ENCODE data around the gene GPANK1. TPM values are rescaled to one million over a fixed set of nuclear protein-coding genes. Genes with fewer than 3 reads are reported as not detected.
A peak's percentile ranks its signal among the peaks of the same experiment; 100 is the strongest.

The GPANK1 gene
- total RNA-seq, 1 donor from 2014 or later = 30.1 TPM

DNA sequence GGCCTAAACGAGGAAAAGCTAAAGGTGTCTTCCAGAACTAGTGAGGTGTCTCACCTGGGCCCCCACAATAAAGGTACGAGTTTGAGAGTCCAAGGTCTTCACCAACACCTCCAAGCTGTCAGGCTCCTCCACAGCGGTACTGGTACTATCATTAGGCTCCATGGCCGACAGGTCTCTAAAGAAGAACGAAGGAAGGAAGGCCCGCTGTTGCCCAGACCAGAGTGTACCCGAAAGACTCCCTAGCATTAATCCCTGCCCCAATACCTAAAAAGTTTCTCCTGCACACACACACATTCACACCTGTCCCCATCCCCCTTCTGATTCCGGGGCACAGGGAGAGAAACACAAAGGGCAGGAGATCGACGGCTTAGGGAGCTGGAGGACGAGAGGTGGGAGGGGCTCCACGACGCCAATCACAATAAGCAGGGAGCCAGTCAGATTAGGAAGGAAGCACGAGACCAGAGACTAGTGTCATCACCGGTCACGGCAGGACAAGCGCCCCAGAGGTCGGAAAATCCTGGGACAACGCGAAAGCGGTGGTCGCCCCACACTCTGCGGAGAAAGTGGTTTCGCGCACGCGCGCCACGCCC, 13.1 kb downstream of the GPANK1 start:
- Mint-ChIP-seq H3K4me1 (ENCODE audit: low read depth, unreplicated experiment) (peaks cover 15% of the 10 kb centered on the region), H3K27ac (ENCODE audit: unreplicated experiment) (peak overlapping the region; percentile 99), H3K4me3 (ENCODE audit: unreplicated experiment) (peak overlapping the region; percentile 93), H3K9me3 (ENCODE audit: unreplicated experiment) (peaks cover 15% of the 10 kb centered on the region), H3K27me3 (ENCODE audit: unreplicated experiment) (peaks cover 17% of the 10 kb centered on the region), H3K36me3 (ENCODE audit: unreplicated experiment) (peaks cover 4% of the 10 kb centered on the region)
- peak; percentile 80 for DNase-seq
- TF ChIP-seq, protein P1, sequence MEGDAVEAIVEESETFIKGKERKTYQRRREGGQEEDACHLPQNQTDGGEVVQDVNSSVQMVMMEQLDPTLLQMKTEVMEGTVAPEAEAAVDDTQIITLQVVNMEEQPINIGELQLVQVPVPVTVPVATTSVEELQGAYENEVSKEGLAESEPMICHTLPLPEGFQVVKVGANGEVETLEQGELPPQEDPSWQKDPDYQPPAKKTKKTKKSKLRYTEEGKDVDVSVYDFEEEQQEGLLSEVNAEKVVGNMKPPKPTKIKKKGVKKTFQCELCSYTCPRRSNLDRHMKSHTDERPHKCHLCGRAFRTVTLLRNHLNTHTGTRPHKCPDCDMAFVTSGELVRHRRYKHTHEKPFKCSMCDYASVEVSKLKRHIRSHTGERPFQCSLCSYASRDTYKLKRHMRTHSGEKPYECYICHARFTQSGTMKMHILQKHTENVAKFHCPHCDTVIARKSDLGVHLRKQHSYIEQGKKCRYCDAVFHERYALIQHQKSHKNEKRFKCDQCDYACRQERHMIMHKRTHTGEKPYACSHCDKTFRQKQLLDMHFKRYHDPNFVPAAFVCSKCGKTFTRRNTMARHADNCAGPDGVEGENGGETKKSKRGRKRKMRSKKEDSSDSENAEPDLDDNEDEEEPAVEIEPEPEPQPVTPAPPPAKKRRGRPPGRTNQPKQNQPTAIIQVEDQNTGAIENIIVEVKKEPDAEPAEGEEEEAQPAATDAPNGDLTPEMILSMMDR (IDR thresholded peaks at IDR 0.05; ENCODE audit: partially characterized antibody, unreplicated experiment) = no peak

DNA sequence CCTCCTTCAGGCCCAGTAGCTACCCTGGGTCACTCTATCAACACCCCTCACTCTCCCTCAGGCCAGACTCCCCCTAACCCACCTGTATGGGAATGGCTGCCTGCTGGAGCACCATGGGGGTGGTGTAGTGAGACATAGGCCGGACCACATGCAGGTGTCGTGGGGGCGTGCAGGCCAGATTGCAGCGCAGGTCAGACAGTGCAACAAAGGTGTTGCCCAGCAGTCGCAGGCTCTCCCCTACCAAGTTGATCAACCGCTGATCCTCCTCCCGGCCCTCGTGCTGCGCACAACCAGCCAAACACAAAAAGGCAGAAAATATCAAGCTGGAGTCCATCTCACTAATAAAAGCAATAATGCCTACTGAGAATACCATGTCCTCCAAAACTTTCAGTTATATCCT, 19.5 kb downstream of the GPANK1 start:
- Mint-ChIP-seq H3K4me1 (ENCODE audit: low read depth, unreplicated experiment) (peaks cover 6% of the 10 kb centered on the region), H3K27me3 (ENCODE audit: unreplicated experiment) (peaks cover 3% of the 10 kb centered on the region), H3K9me3 (ENCODE audit: unreplicated experiment) (peaks cover 8% of the 10 kb centered on the region), H3K36me3 (ENCODE audit: unreplicated experiment) (no peaks in the 10 kb centered on the region), H3K4me3 (ENCODE audit: unreplicated experiment) (no peak overlapping the region), H3K27ac (ENCODE audit: unreplicated experiment) (peak overlapping the region; percentile 34)
- TF ChIP-seq, protein P1 (IDR thresholded peaks at IDR 0.05; ENCODE audit: partially characterized antibody, unreplicated experiment) = no peak
- no peak for DNase-seq

DNA sequence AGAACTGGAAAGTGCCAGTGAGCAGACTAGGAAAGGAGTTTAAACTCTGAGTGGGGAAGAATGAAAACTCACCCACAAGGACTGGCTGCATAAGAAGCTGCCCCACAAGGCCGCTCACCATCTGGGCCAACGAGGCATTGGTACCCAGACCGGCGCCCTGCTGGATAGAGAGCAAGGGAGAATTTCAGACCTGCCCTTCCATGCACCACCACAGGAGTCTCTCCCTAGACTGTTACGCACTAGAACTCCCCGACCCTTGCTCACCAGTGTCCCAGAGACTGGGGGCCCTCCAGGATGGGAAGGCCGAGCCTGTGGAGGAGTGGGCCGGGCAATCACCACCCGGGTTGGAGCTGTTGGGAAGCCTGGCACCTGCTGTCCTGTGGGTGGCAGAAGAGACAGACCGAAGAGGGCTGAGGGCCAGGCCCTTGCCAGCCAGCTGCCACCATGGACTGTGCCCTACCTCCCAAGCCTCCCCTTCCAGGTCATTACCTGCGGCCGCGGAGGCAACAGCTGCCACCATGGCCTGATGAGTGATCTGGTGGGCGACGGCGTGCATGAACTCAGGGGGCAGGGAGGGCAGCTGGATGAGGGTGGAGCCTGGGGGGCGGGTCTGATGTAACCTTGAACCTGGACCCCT, 20.9 kb downstream of the GPANK1 start:
- DNase-seq = no peak
- Mint-ChIP-seq H3K27me3 (ENCODE audit: unreplicated experiment) (peaks cover 3% of the 10 kb centered on the region), H3K27ac (ENCODE audit: unreplicated experiment) (no peak overlapping the region), H3K4me1 (ENCODE audit: low read depth, unreplicated experiment) (peaks cover 1% of the 10 kb centered on the region), H3K4me3 (ENCODE audit: unreplicated experiment) (no peak overlapping the region), H3K36me3 (ENCODE audit: unreplicated experiment) (no peaks in the 10 kb centered on the region), H3K9me3 (ENCODE audit: unreplicated experiment) (peaks cover 8% of the 10 kb centered on the region)
- TF ChIP-seq, protein P1 (IDR thresholded peaks at IDR 0.05; ENCODE audit: partially characterized antibody, unreplicated experiment) = no peak

DNA sequence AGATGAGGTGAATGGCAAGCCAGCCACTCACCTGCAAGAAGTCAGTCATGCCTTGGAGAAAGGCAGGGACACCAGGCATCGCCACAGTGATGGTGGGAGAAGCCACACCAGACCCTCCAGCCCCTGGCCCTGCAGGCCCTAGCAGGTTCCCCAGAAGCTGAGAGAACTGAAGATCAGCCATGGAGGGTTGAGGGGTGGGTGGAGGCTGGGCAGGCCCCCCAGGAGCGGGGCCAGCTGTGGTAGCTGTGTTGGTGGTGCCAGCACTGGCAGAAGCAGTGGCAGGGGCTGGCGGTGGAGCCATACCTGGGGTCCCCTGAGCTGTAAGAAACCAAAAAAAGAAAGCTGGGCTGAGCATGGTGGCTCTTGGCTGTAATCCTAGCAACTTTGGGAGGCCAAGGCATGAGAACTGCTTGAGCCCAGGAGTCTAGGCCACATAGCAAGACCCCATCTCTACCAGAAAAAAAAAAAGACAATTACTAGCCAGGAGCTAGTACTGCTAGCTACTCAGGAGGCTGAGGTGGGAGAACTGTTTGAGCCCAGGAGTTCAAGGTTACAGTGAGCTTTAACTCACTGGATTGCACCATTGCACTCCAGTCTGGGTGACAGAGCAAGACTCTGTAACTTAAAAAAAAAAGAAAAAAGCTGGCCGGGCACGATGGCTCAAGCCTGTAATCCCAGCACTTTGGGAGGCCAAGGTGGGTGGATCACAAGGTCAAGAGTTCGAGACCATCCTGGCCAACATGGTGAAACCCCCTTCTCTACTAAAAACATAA, 21.8 kb downstream of the GPANK1 start:
- no peak overlapping the region for H3K27ac Mint-ChIP-seq (ENCODE audit: unreplicated experiment)
- TF ChIP-seq, protein P1 (IDR thresholded peaks at IDR 0.05; ENCODE audit: partially characterized antibody, unreplicated experiment) = no peak
- H3K4me1 Mint-ChIP-seq (ENCODE audit: low read depth, unreplicated experiment) = no peaks in the 10 kb centered on the region
- DNase-seq = no peak
- peaks cover 6% of the 10 kb centered on the region for H3K9me3 Mint-ChIP-seq (ENCODE audit: unreplicated experiment)
- H3K4me3 Mint-ChIP-seq (ENCODE audit: unreplicated experiment) = no peak overlapping the region
- no peaks in the 10 kb centered on the region for H3K36me3 Mint-ChIP-seq (ENCODE audit: unreplicated experiment)
- H3K27me3 Mint-ChIP-seq (ENCODE audit: unreplicated experiment) = peaks cover 3% of the 10 kb centered on the region

DNA sequence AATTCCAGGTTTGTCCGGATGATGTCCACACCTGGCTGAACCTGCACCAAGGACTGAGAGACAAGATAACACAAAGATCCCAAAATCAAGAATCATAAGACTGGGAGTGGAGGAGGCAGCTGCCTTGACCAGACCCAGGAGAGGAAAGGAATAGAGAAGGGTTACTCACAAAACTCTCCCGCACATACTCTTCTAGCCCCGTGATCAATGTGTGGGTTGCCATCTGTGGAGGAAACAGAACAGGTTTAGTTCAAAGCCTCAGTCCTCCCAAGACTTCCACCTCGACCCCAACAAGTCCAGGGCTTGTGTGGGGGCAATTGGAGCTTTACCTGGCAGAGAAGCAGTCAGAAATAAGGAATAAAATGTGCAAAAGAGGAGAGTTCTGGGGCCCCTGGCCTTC, 23.4 kb downstream of the GPANK1 start:
- no peaks in the 10 kb centered on the region for H3K4me1 Mint-ChIP-seq (ENCODE audit: low read depth, unreplicated experiment)
- TF ChIP-seq, protein P1 (IDR thresholded peaks at IDR 0.05; ENCODE audit: partially characterized antibody, unreplicated experiment) = no peak
- H3K36me3 Mint-ChIP-seq (ENCODE audit: unreplicated experiment) = no peaks in the 10 kb centered on the region
- no peak overlapping the region for H3K4me3 Mint-ChIP-seq (ENCODE audit: unreplicated experiment)
- no peak overlapping the region for H3K27ac Mint-ChIP-seq (ENCODE audit: unreplicated experiment)
- H3K9me3 Mint-ChIP-seq (ENCODE audit: unreplicated experiment) = peaks cover 7% of the 10 kb centered on the region
- H3K27me3 Mint-ChIP-seq (ENCODE audit: unreplicated experiment) = peaks cover 6% of the 10 kb centered on the region
- DNase-seq = no peak
